Lower leg skin (tissue), 3 donors: ENCODE results near the gene SETDB2.

ENCODE experiments used
- POLR2A ChIP-seq, 2 donors: fragments of 450-650 bp; IDR thresholded peaks; one replicate each; pipeline ENCODE4 v1.6.1; 2016 to 2017; ENCODE audit warnings: antibody characterized with exemption in 2 of 2, mild to moderate bottlenecking in 1 of 2, moderate library complexity in 1 of 2
- TF ChIP-seq, protein P1 (sequence below), 3 donors: fragments of 450-650 bp; IDR thresholded peaks; one replicate each; pipeline ENCODE4 v1.5.1; 2016; ENCODE audit warnings: antibody characterized with exemption in 3 of 3, mild to moderate bottlenecking in 3 of 3, moderate library complexity in 2 of 3

DNA sequence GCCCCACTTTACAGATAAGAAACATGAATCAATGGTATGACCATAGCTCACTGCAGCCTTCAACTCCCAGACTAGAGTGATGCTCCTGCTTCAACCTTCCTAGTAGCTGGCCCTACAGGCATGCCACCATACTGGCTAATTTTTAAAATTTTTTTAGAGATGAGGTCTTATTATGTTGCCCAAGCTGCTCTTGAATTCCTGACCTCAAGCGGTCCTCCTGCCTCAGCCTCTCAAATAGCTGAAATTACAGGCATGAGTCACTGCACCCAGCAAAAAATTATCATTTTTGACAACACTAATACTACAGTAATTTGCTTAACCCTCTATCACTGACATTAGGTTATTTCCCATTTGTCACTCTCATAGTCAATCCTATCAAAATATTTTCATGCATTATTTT is 15.0 kb upstream of the SETDB2 start:
- TF ChIP-seq, protein P1, sequence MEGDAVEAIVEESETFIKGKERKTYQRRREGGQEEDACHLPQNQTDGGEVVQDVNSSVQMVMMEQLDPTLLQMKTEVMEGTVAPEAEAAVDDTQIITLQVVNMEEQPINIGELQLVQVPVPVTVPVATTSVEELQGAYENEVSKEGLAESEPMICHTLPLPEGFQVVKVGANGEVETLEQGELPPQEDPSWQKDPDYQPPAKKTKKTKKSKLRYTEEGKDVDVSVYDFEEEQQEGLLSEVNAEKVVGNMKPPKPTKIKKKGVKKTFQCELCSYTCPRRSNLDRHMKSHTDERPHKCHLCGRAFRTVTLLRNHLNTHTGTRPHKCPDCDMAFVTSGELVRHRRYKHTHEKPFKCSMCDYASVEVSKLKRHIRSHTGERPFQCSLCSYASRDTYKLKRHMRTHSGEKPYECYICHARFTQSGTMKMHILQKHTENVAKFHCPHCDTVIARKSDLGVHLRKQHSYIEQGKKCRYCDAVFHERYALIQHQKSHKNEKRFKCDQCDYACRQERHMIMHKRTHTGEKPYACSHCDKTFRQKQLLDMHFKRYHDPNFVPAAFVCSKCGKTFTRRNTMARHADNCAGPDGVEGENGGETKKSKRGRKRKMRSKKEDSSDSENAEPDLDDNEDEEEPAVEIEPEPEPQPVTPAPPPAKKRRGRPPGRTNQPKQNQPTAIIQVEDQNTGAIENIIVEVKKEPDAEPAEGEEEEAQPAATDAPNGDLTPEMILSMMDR (IDR thresholded peaks at IDR 0.05), result no peak
- TF ChIP-seq POLR2A (IDR thresholded peaks at IDR 0.05), result no peak
